ENCODE results near the gene PHF3. TPM values are rescaled to one million over a fixed set of nuclear protein-coding genes. Genes with fewer than 3 reads are reported as not detected.
"Not testable (repeated sequence)": the region's sequence is repeated elsewhere in the genome, so short reads cannot be mapped to it uniquely, and the experiment has no call there.

Gene PHF3
- total and polyA plus RNA-seq, 12 donors, result 4.3 to 46.3 (median 39.6) TPM

- intact Hi-C loops (cut with DNase I), result no loop called here
- DNase-seq, result no peak
- no peaks in the 10 kb centered on the region for H3K27me3 ChIP-seq
- H3K36me3 ChIP-seq, result no peaks in the 10 kb centered on the region
- H3K27ac ChIP-seq, result no peak overlapping the region
- H3K4me1 ChIP-seq, result no peaks in the 10 kb centered on the region
- H3K4me3 ChIP-seq, result no peak overlapping the region
- H3K9me3 ChIP-seq, result no peaks in the 10 kb centered on the region
- TF ChIP-seq, protein P1, sequence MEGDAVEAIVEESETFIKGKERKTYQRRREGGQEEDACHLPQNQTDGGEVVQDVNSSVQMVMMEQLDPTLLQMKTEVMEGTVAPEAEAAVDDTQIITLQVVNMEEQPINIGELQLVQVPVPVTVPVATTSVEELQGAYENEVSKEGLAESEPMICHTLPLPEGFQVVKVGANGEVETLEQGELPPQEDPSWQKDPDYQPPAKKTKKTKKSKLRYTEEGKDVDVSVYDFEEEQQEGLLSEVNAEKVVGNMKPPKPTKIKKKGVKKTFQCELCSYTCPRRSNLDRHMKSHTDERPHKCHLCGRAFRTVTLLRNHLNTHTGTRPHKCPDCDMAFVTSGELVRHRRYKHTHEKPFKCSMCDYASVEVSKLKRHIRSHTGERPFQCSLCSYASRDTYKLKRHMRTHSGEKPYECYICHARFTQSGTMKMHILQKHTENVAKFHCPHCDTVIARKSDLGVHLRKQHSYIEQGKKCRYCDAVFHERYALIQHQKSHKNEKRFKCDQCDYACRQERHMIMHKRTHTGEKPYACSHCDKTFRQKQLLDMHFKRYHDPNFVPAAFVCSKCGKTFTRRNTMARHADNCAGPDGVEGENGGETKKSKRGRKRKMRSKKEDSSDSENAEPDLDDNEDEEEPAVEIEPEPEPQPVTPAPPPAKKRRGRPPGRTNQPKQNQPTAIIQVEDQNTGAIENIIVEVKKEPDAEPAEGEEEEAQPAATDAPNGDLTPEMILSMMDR (IDR thresholded peaks at IDR 0.05), result no peak
- ATAC-seq, result no peak
These were observed 94.7 kb downstream of the PHF3 start for GRCh38 chr6:63730311-63730710.

DNA sequence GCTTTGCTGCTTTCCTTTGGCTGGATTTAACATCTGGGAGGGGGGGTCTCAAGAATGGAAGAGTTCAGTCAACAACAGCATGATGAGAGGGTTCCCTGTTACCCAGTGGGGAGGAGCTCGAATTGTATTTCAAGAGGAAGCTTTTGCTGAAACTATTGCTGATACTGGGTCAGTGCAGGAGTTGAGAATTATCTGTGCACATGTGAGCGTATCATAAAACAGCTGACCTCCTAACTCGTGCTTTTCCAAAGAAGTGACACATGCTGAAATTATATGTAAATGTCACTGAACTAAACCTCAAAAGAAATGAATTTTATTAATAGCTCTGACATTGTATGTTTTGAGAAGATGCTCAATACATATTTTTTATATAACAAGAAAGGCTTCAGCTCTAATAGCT, 96.3 kb downstream of the PHF3 start:
- Histone ChIP-seq H3K27me3 (no peaks in the 10 kb centered on the region), H3K9me3 (peaks cover 0 to 7% (median 0%) of the 10 kb centered on the region in 11 donors), H3K4me3 (no peak overlapping the region), H3K36me3 (no peaks in the 10 kb centered on the region), H3K27ac (no peak overlapping the region), H3K4me1 (no peaks in the 10 kb centered on the region)
- intact Hi-C loops (cut with DNase I), result no loop called here
- ATAC-seq, result no peak
- TF ChIP-seq, protein P1 (IDR thresholded peaks at IDR 0.05), result no peak
- WGBS, 2 donors, result 84% methylated on average over 3 of the region's 3 CpGs
- no peak for DNase-seq

DNA sequence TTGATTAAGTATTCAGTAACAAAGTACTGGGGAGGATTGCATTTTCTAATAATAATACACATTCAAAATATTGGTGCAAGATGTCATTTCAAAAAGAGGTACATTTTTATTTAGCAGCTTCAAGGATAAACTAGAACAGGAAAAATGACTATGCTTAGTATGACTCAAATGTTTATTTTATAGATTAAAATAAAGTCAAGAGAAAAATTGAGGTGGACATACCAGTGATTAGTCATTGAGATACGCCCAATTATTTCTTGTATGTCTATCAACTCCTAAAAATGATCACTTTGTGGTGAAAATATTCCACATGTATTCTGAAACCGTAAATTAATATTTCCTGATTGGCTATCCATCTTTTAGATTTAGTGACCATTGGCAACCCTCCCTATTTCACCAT, 96.7 kb downstream of the PHF3 start:
- Histone ChIP-seq H3K4me1 (no peaks in the 10 kb centered on the region), H3K27me3 (no peaks in the 10 kb centered on the region), H3K4me3 (no peak overlapping the region), H3K27ac (no peak overlapping the region), H3K9me3 (peaks cover 0 to 8% (median 0%) of the 10 kb centered on the region in 11 donors), H3K36me3 (no peaks in the 10 kb centered on the region)
- ATAC-seq, result no peak
- TF ChIP-seq, protein P1 (IDR thresholded peaks at IDR 0.05), result no peak
- intact Hi-C loops (cut with DNase I), result no loop called here
- 95 to 96% methylated on average over 2 of the region's 2 CpGs for WGBS, 2 donors
- no peak for DNase-seq

DNA sequence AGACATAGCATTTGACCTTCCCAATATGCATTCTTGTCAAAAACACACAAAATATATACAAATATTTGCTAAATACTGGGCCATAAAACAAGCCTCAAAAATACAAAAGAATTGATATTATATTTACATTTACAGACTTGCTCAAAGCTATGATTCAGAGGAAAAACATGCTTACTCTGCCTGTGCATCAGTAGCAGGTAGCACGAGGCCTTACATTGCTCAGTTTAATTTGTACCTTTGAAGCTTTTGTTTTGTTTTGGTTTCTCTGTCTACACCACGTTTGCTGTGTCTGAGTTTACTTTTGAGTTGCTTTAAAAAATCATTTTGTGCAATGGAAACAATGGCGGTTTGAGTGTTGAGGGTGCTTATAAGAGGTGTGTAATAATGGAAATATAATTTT, 99.3 kb downstream of the PHF3 start:
- DNase-seq, result no peak
- intact Hi-C loops (cut with DNase I), result no loop called here
- Histone ChIP-seq H3K9me3 (peaks cover 0 to 17% (median 0%) of the 10 kb centered on the region in 11 donors), H3K27me3 (no peaks in the 10 kb centered on the region), H3K4me3 (no peak overlapping the region), H3K27ac (no peak overlapping the region), H3K4me1 (no peaks in the 10 kb centered on the region), H3K36me3 (no peaks in the 10 kb centered on the region)
- TF ChIP-seq, protein P1 (IDR thresholded peaks at IDR 0.05), result no peak
- WGBS, 2 donors, result 85 to 88% methylated on average over 3 of the region's 3 CpGs
- no peak for ATAC-seq

- H3K36me3 ChIP-seq; ATAC-seq; H3K4me3 ChIP-seq; H3K4me1 ChIP-seq; H3K27ac ChIP-seq; DNase-seq; intact Hi-C loops (cut with DNase I); H3K27me3 ChIP-seq: not testable (repeated sequence)
- peaks cover 0 to 17% (median 0%) of the 10 kb centered on the region in 11 donors for H3K9me3 ChIP-seq
- WGBS, 2 donors, result 97 to 100% methylated on average over 2 of the region's 2 CpGs
These were observed 102.6 kb downstream of the PHF3 start for GRCh38 chr6:63738190-63738589.
